GM20000 (cell line): Measurements from ENCODE around the gene GAPDHS.

Experiments
- DNase-seq: peaks from one replicate; pipeline ENCODE4 v3.0.0; 2012; ENCODE audit warnings: low spot score
- TF ChIP-seq, protein P1 (sequence below): IDR thresholded peaks from 2 replicates; pipeline ENCODE4 v1.5.1; 2012; ENCODE audit warnings: mild to moderate bottlenecking, control low read depth; ENCODE audit errors: extremely low read depth, missing control alignments

GAPDHS gene

DNA sequence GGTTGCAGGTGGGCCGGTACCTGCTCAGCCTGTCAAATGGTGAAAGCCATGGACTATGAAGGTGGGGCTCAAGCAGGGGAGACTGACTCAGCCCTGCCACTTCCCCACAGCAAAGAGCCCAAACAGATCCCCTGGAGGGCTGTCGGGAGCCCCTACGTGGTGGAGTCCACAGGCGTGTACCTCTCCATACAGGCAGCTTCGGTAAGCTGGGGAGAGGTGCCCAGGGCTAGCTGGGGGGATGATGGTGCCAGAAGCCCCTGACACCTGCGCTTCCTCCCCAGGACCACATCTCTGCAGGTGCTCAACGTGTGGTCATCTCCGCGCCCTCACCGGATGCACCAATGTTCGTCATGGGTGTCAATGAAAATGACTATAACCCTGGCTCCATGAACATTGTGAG, 9.0 kb downstream of the GAPDHS start:
- TF ChIP-seq, protein P1, sequence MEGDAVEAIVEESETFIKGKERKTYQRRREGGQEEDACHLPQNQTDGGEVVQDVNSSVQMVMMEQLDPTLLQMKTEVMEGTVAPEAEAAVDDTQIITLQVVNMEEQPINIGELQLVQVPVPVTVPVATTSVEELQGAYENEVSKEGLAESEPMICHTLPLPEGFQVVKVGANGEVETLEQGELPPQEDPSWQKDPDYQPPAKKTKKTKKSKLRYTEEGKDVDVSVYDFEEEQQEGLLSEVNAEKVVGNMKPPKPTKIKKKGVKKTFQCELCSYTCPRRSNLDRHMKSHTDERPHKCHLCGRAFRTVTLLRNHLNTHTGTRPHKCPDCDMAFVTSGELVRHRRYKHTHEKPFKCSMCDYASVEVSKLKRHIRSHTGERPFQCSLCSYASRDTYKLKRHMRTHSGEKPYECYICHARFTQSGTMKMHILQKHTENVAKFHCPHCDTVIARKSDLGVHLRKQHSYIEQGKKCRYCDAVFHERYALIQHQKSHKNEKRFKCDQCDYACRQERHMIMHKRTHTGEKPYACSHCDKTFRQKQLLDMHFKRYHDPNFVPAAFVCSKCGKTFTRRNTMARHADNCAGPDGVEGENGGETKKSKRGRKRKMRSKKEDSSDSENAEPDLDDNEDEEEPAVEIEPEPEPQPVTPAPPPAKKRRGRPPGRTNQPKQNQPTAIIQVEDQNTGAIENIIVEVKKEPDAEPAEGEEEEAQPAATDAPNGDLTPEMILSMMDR, result no peak
- DNase-seq, result no peak

DNA sequence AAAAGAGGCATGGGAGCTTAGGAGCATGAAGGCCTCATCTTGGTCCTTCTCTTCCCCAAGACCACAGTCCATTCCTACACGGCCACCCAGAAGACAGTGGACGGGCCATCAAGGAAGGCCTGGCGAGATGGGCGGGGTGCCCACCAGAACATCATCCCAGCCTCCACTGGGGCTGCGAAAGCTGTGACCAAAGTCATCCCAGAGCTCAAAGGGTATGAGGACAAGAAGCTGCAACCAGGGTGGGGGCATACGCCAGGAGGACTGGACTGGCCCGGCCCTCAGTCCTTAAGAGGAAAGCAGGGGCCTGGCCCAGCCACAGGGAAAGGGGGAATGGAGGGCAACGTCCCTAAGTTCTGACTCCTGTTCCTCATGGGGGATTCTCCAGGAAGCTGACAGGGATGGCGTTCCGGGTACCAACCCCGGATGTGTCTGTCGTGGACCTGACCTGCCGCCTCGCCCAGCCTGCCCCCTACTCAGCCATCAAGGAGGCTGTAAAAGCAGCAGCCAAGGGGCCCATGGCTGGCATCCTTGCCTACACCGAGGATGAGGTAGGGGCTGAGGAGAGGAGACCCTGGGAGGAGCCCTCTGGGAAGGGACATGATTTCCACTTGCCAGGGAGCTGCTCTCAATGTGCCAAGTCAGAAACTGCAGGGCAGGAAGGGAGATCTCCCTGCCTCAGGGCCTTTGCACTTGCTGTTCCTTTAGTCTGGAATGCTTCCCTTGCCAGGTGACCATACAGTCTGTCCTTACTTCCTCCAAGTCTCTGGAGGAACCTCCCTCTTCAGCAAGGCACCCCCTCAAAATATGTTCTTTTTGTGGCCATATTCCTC, 10.2 kb downstream of the GAPDHS start:
- DNase-seq, result no peak
- TF ChIP-seq, protein P1, result no peak

DNA sequence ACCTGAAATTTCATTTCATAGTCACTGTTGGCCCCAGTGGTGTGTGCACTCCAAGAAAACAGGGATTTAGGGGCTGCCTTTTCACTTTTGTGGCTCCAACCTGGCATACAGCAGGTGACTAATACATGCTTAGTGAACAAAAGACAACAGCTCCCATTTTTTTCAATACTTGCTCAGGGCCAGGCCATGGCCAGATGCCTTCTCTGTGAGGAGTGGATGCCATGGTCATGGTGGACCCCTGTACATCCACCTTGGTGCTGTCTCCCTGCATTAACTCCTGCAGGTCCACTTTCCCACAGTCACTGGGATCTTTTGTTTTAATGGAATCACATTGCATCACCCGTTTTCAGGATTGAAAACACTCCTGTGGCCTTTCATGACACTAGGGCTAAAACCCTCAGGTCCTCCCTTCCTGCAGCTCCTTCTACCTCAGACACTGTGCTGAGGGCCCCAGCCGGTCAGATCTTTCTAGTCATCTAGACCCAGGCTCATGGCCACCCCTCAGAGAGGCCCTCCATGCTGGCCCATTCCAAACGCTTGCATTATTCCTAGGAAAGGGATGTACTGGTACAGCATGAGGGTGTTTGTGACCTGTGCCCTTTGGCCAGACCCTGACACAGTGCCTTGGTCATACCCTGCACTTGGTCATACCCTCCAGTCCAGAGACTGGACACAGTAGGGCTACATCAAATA, 11.0 kb downstream of the GAPDHS start:
- TF ChIP-seq, protein P1, result no peak
- DNase-seq, result no peak

DNA sequence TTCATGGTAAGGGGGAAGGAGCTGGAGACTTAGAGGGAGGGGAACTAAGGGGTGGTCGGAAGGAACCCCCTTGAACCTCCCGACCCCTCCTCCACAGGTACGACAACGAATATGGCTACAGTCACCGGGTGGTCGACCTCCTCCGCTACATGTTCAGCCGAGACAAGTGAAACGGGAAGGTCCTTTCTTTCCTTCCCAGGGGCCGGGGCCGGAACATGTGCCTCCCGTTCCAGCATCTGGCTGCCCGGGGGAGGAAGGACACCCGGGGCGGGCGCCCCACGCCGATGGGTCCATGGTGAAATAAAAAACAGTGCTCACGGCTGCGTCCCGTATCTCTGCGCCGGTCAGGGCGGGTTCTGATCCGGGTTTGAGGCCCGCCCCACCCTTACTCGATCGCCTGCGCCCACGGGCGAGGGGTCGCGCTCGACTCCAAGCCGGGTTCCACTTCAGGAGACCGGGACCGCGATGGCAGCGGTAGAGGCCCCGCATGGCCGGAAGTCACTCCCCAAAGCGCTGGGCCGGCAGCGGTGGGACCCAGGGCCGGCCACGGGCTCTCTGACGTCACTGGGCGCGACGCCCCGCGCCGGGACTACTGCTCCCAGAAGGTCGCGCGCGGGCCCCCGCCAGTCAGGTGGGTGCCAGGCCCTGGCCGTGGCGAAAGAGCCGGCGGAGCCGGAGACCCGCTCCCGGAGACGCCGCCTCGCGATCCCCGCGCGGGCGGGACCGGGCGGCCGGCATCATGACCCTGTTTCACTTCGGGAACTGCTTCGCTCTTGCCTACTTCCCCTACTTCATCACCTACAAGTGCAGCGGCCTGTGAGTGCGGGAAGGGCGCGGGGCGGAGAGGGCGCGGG, 12.0 kb downstream of the GAPDHS start, which contains the start of gene TMEM147:
Gene TMEM147 (plus strand): TSS at position 626 of the 854 bp plus-strand sequence. CDS start 114 bp downstream, at position 740.
- DNase-seq, result peak; percentile 98
- TF ChIP-seq, protein P1, result no peak

DNA sequence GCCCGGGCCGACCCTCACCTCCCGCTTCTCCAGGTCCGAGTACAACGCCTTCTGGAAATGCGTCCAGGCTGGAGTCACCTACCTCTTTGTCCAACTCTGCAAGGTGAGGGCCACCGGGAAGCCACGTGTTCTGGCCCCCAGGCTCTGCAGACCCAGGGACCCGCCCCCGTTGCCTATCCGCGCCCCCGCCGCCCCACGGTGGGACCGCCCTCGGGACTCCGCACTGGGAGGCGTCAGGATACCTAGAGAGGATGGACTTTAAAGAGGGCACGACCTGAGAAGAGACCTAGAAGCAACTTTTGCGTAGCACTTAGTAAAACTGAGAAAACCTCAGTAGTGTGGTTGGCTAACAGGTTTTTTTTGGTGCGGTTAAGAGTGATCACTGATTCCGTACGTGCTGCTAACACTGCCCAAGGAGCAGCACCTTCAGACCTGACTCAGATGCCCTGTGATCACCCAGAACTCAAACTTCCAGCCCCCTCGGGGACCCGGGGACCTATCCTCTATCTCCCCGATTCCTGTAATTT, 12.7 kb downstream of the GAPDHS start:
- TF ChIP-seq, protein P1, result no peak
- DNase-seq, result peak; percentile 82

DNA sequence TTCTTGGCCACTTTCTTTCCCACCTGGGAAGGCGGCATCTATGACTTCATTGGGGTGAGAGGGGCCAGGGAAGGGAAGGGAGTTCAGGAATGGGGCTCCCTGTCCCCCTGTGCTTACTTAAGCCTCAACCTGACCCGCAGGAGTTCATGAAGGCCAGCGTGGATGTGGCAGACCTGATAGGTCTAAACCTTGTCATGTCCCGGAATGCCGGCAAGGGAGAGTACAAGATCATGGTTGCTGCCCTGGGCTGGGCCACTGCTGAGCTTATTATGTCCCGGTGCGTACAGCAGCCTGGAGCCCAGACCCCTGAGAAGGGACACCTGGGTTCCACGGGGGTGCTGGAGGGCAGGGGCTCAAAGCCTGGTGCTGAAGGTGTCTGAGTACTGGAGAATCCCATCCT, 13.3 kb downstream of the GAPDHS start:
- DNase-seq, result no peak
- TF ChIP-seq, protein P1, result no peak
